ENCODE data around the gene TESK1.

TESK1 gene

GRCh38 chr9:35603506-35603985, 1.5 kb upstream of the TESK1 start:
- Histone ChIP-seq H3K27me3 (ENCODE audit: insufficient read depth, poor library complexity, severe bottlenecking) (no peaks in the 10 kb centered on the region), H3K27ac (replicated peaks) (peak overlapping the region; percentile 59), H3K4me3 (replicated peaks; ENCODE audit: insufficient read depth, low read length) (0 out of 2 replicates have a peak overlapping the region, but pooled peaks have one; percentile 23)
- peak; percentile 59 to 60 for DNase-seq (ENCODE audit: low read depth in 1 of 2, low spot score in 1 of 2)
- TF ChIP-seq REST (IDR thresholded peaks at IDR 0.05; ENCODE audit: insufficient replicate concordance, low read depth) (peak; percentile 21), POLR2AphosphoS5 (IDR thresholded peaks at IDR 0.05; ENCODE audit: low read depth) (no peak; the same call in 1 of the 2 replicates), SPI1 (IDR thresholded peaks at IDR 0.05; ENCODE audit: borderline replicate concordance, low read depth) (no peak)

GRCh38 chr9:35603986-35604577, 980 bp upstream of the TESK1 start:
- peak overlapping the region; percentile 60 for H3K4me3 ChIP-seq (replicated peaks; ENCODE audit: insufficient read depth, low read length)
- TF ChIP-seq CTCF (IDR thresholded peaks at IDR 0.05; ENCODE audit: insufficient read depth, low read length) (peak; percentile 77), REST (IDR thresholded peaks at IDR 0.05; ENCODE audit: insufficient replicate concordance, low read depth) (no peak), POLR2AphosphoS5 (IDR thresholded peaks at IDR 0.05; ENCODE audit: low read depth) (peak; percentile 86; the same call in 1 of the 2 replicates), GABPA (IDR thresholded peaks at IDR 0.05; ENCODE audit: low read depth) (peak; percentile 71)
- peak overlapping the region; percentile 59 for H3K27ac ChIP-seq (replicated peaks)
- H3K27me3 ChIP-seq (ENCODE audit: insufficient read depth, poor library complexity, severe bottlenecking) = no peaks in the 10 kb centered on the region
- peak; percentile 99 to 100 for DNase-seq (ENCODE audit: low read depth in 1 of 2, low spot score in 1 of 2)

GRCh38 chr9:35605351-35606137, 482 bp downstream of the TESK1 start:
- peak in 1 of 2 experiments; percentile 16 for DNase-seq (ENCODE audit: low read depth in 1 of 2, low spot score in 1 of 2)
- Histone ChIP-seq H3K27ac (replicated peaks) (no peak overlapping the region), H3K4me3 (replicated peaks; ENCODE audit: insufficient read depth, low read length) (peak overlapping the region; percentile 60), H3K27me3 (ENCODE audit: insufficient read depth, poor library complexity, severe bottlenecking) (no peaks in the 10 kb centered on the region)
- TF ChIP-seq REST (IDR thresholded peaks at IDR 0.05; ENCODE audit: insufficient replicate concordance, low read depth) (no peak), POLR2AphosphoS5 (IDR thresholded peaks at IDR 0.05; ENCODE audit: low read depth) (no peak), SPI1 (IDR thresholded peaks at IDR 0.05; ENCODE audit: borderline replicate concordance, low read depth) (no peak; the same call in 1 of the 2 replicates), CTCF (IDR thresholded peaks at IDR 0.05; ENCODE audit: insufficient read depth, low read length) (no peak), GABPA (IDR thresholded peaks at IDR 0.05; ENCODE audit: low read depth) (no peak)
